AG09309 (cell line): Measurements from ENCODE around the gene TAS2R41.

Source experiments
- DNase-seq: peaks from one replicate; pipeline ENCODE4 v3.0.0-alpha.2; 2010; ENCODE audit warnings: low read depth
- H3K4me3 ChIP-seq: 2 replicates; pipeline ENCODE4 v1.5.1; 2011; ENCODE audit warnings: mild to moderate bottlenecking, low read depth, low read length, moderate library complexity; ENCODE audit not compliant: control insufficient read depth
- TF ChIP-seq, protein P1 (sequence below): IDR thresholded peaks from 2 replicates; pipeline ENCODE4 v1.5.1; 2011; ENCODE audit warnings: mild to moderate bottlenecking, low read depth, low read length, inconsistent platforms; ENCODE audit not compliant: insufficient read depth, control insufficient read depth; ENCODE audit errors: missing control alignments

The TAS2R41 gene

DNA sequence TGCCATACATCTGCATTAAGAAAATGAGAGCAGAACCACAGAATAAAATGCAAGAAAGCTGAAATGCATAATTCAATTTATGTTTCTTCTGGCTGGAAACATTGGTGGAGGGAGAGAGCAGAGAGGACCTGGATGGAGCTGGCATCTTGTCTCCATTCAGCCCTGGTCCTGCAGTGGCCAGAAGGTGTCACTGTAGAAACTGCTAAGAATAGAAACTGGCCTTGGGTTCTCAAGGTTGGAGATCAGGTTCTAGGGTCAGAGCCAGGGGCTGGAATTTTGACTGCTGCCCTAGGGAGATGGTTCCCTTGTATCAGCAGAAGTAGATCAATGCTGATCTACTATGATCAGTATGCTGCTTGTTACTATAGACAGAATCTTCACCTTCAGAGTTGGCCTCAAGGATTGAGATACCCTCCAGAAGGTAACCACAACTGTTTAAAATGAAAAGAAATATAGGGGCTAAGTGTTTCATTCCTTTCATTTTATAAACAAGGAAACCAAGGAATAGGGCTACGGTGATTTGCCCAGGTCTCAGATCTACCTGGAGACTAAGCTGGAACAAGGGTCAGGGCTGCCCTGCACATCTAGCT, 13.1 kb downstream of the TAS2R41 start:
- DNase-seq = no peak
- H3K4me3 ChIP-seq = no peak overlapping the region
- TF ChIP-seq, protein P1, sequence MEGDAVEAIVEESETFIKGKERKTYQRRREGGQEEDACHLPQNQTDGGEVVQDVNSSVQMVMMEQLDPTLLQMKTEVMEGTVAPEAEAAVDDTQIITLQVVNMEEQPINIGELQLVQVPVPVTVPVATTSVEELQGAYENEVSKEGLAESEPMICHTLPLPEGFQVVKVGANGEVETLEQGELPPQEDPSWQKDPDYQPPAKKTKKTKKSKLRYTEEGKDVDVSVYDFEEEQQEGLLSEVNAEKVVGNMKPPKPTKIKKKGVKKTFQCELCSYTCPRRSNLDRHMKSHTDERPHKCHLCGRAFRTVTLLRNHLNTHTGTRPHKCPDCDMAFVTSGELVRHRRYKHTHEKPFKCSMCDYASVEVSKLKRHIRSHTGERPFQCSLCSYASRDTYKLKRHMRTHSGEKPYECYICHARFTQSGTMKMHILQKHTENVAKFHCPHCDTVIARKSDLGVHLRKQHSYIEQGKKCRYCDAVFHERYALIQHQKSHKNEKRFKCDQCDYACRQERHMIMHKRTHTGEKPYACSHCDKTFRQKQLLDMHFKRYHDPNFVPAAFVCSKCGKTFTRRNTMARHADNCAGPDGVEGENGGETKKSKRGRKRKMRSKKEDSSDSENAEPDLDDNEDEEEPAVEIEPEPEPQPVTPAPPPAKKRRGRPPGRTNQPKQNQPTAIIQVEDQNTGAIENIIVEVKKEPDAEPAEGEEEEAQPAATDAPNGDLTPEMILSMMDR = peak; percentile 74

GRCh38 chr7:143492043-143492471, 14.4 kb downstream of the TAS2R41 start:
- peak; percentile 45 for DNase-seq
- H3K4me3 ChIP-seq = no peak overlapping the region
- TF ChIP-seq, protein P1 = no peak

GRCh38 chr7:143492799-143493739, 15.4 kb downstream of the TAS2R41 start:
- no peak overlapping the region for H3K4me3 ChIP-seq
- TF ChIP-seq, protein P1 = no peak
- no peak for DNase-seq

GRCh38 chr7:143493751-143494150, 16.1 kb downstream of the TAS2R41 start:
- H3K4me3 ChIP-seq = no peak overlapping the region
- TF ChIP-seq, protein P1 = no peak
- DNase-seq = no peak

DNA sequence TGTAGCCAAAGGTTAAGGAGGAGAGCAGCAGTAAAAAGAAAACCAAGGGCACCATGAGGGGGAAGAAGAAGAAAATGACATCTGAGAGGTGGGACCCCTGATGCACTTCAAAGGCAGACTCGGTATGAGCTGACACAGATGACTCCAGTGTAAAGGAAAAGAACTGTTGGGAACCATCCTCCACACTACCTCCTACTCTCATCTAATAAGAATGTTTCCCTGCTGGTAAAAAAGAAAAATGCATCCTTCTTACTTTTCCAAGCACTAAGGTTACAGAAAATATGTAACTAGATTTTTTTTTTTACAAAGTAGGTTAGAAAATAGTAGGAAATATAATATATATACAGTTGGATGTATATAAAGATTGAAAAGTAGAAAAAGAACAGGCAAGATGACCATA, 16.9 kb downstream of the TAS2R41 start:
- H3K4me3 ChIP-seq = no peak overlapping the region
- TF ChIP-seq, protein P1 = no peak
- no peak for DNase-seq

- DNase-seq = no peak
- H3K4me3 ChIP-seq = no peak overlapping the region
- TF ChIP-seq, protein P1 = no peak
Observed at GRCh38 chr7:143495851-143496250, 18.2 kb downstream of the TAS2R41 start.
